Smooth muscle cell (in vitro differentiated cells): Measurements from ENCODE around the gene MYT1. TPM values are rescaled to one million over a fixed set of nuclear protein-coding genes. Genes with fewer than 3 reads are reported as not detected.

ENCODE experiments used
- DNase-seq: peaks from one replicate; lab custom pipeline; 2025; ENCODE audit not compliant: unreplicated experiment; lab: John Stamatoyannopoulos, UW
- H2AFZ ChIP-seq: fragments of 200-600 bp; sonication (generic); 2 replicates; pipeline ENCODE4 v1.6.0; 2016; ENCODE audit warnings: antibody characterized with exemption, low read depth, mild to moderate bottlenecking
- H3F3A ChIP-seq: fragments of 200-600 bp; sonication (generic); 2 replicates; pipeline ENCODE4 v1.6.0; 2017; ENCODE audit warnings: antibody characterized with exemption, low read depth
- H3K27ac ChIP-seq: fragments of 200-600 bp; sonication (generic); 2 replicates; pipeline ENCODE4 v1.5.1; 2016; ENCODE audit warnings: low read depth, mild to moderate bottlenecking
- H3K27me3 ChIP-seq: fragments of 200-600 bp; sonication (generic); 2 replicates; pipeline ENCODE4 v1.6.1; 2016; ENCODE audit warnings: low read depth, mild to moderate bottlenecking
- H3K36me3 ChIP-seq: fragments of 200-600 bp; sonication (generic); 2 replicates; pipeline ENCODE4 v1.5.1; 2016; ENCODE audit warnings: low read depth
- H3K4me1 ChIP-seq: fragments of 200-600 bp; sonication (generic); 2 replicates; pipeline ENCODE4 v1.5.1; 2016; ENCODE audit warnings: low read depth
- H3K4me2 ChIP-seq: fragments of 200-600 bp; sonication (generic); 2 replicates; pipeline ENCODE4 v1.6.0; 2016; ENCODE audit warnings: mild to moderate bottlenecking
- H3K4me3 ChIP-seq: fragments of 200-600 bp; sonication (generic); 2 replicates; pipeline ENCODE4 v1.5.1; 2016; ENCODE audit warnings: mild to moderate bottlenecking
- H3K79me2 ChIP-seq: fragments of 200-600 bp; sonication (generic); 2 replicates; pipeline ENCODE4 v1.6.0; 2016; ENCODE audit warnings: low read depth, mild to moderate bottlenecking
- H3K9ac ChIP-seq: fragments of 200-600 bp; sonication (generic); 2 replicates; pipeline ENCODE4 v1.6.0; 2016; ENCODE audit warnings: low read depth
- H3K9me3 ChIP-seq: fragments of 200-600 bp; sonication (generic); replicated peaks from 2 replicates; pipeline ENCODE4 v1.5.1; 2016; ENCODE audit warnings: low read depth
- H4K20me1 ChIP-seq: fragments of 200-600 bp; sonication (generic); 2 replicates; pipeline ENCODE4 v1.6.0; 2016; ENCODE audit warnings: low read depth
- CTCF ChIP-seq: fragments of 200-600 bp; sonication (generic); IDR thresholded peaks from 2 replicates; pipeline ENCODE4 v1.5.1; 2017; ENCODE audit warnings: borderline replicate concordance, mild to moderate bottlenecking, antibody characterized with exemption; ENCODE audit not compliant: insufficient read depth, poor library complexity, severe bottlenecking
- WGBS: methylation state at CpG from one replicate; pipeline ENCODE4 v1.1.7; 2016; ENCODE audit warnings: low lambda C conversion rate; 5-methylcytosine and 5-hydroxymethylcytosine counted together
- polyA plus RNA-seq: library from polyadenylated mRNA; unstranded; fragments of >200 nt; fragmentation: Nextera tagmentation; extraction: Ambion mirVana; gene quantifications from 2 replicates; pipeline ENCODE4 v1.2.1, GENCODE V29; 2016
- total RNA-seq: library from RNA; depleted of rRNA; stranded (reverse); fragments of >200 nt; gene quantifications from 2 replicates; pipeline ENCODE4 v1.2.3, GENCODE V29; 2014

MYT1 gene
- total and polyA plus RNA-seq, 2 experiments from 2014 or later: 0.09 TPM; not detected in 1

- no peaks in the 10 kb centered on the region for H3K27me3 ChIP-seq
- H3K27ac ChIP-seq: no peak overlapping the region
- H2AFZ ChIP-seq: no peak overlapping the region
These were observed 66.4 kb downstream of the MYT1 start for GRCh38 chr20:64230461-64231145.

GRCh38 chr20:64231621-64232550 is 67.6 kb downstream of the MYT1 start:
- H3K4me2 ChIP-seq: no peak overlapping the region
- DNase-seq: no peak
- H3K9me3 ChIP-seq: no peaks in the 10 kb centered on the region
- no peaks in the 10 kb centered on the region for H3K79me2 ChIP-seq
- no peaks in the 10 kb centered on the region for H3K27me3 ChIP-seq
- no peaks in the 10 kb centered on the region for H3K4me1 ChIP-seq
- no peaks in the 10 kb centered on the region for H3K36me3 ChIP-seq
- H3K4me3 ChIP-seq: no peak overlapping the region
- WGBS: 92% methylated on average over 24 of the region's 27 CpGs
- no peak overlapping the region for H3K27ac ChIP-seq
- no peaks in the 10 kb centered on the region for H4K20me1 ChIP-seq
- no peak for TF ChIP-seq CTCF
- no peaks in the 10 kb centered on the region for H3F3A ChIP-seq
- no peak overlapping the region for H3K9ac ChIP-seq
- H2AFZ ChIP-seq: no peak overlapping the region

More at GRCh38 chr20:64230461-64231145, 66.4 kb downstream of the MYT1 start:
- WGBS: 90% methylated on average over 17 of the region's 22 CpGs
- DNase-seq: no peak
- no peaks in the 10 kb centered on the region for H3F3A ChIP-seq
- no peaks in the 10 kb centered on the region for H3K4me1 ChIP-seq
- no peaks in the 10 kb centered on the region for H3K79me2 ChIP-seq
- no peaks in the 10 kb centered on the region for H3K36me3 ChIP-seq
- no peaks in the 10 kb centered on the region for H4K20me1 ChIP-seq
- H3K4me3 ChIP-seq: no peak overlapping the region
- no peak for TF ChIP-seq CTCF
- no peak overlapping the region for H3K9ac ChIP-seq
- no peak overlapping the region for H3K4me2 ChIP-seq
- no peaks in the 10 kb centered on the region for H3K9me3 ChIP-seq

- H3F3A ChIP-seq: no peaks in the 10 kb centered on the region
- DNase-seq: no peak
- no peak overlapping the region for H3K27ac ChIP-seq
- H3K4me3 ChIP-seq: no peak overlapping the region
- H3K36me3 ChIP-seq: no peaks in the 10 kb centered on the region
- H3K9me3 ChIP-seq: no peaks in the 10 kb centered on the region
- no peak overlapping the region for H2AFZ ChIP-seq
- H3K27me3 ChIP-seq: no peaks in the 10 kb centered on the region
- no peaks in the 10 kb centered on the region for H3K79me2 ChIP-seq
- no peak overlapping the region for H3K9ac ChIP-seq
- no peaks in the 10 kb centered on the region for H4K20me1 ChIP-seq
- no peaks in the 10 kb centered on the region for H3K4me1 ChIP-seq
- no peak for TF ChIP-seq CTCF
- no peak overlapping the region for H3K4me2 ChIP-seq
- WGBS: 93% methylated on average over 3 of the region's 3 CpGs
These were observed 68.5 kb downstream of the MYT1 start for GRCh38 chr20:64232794-64233193.
